Ishikawa (cell line): ENCODE results near the gene LDLRAP1.

ENCODE experiments used
- CEBPB ChIP-seq: IDR thresholded peaks from 2 replicates; pipeline ENCODE4 v1.6.1; 2012
- FOXM1 ChIP-seq: IDR thresholded peaks from 2 replicates; pipeline ENCODE4 v1.6.1; 2012; ENCODE audit warnings: low read depth, borderline replicate concordance
- RAD21 ChIP-seq: IDR thresholded peaks from 2 replicates; pipeline ENCODE4 v1.6.1; 2012; ENCODE audit warnings: low read depth
- TCF12 ChIP-seq: IDR thresholded peaks from 2 replicates; pipeline ENCODE4 v1.6.1; 2012; ENCODE audit warnings: low read depth
- TF ChIP-seq, protein P1 (sequence below): IDR thresholded peaks from 2 replicates; pipeline ENCODE4 v1.6.1; 2012; ENCODE audit warnings: low read depth, mild to moderate bottlenecking
- TF ChIP-seq, protein P2 (sequence below): IDR thresholded peaks from 2 replicates; pipeline ENCODE4 v1.6.1; 2012
- TF ChIP-seq, protein P3 (sequence below): IDR thresholded peaks from 2 replicates; pipeline ENCODE4 v1.6.1; 2012

DNA sequence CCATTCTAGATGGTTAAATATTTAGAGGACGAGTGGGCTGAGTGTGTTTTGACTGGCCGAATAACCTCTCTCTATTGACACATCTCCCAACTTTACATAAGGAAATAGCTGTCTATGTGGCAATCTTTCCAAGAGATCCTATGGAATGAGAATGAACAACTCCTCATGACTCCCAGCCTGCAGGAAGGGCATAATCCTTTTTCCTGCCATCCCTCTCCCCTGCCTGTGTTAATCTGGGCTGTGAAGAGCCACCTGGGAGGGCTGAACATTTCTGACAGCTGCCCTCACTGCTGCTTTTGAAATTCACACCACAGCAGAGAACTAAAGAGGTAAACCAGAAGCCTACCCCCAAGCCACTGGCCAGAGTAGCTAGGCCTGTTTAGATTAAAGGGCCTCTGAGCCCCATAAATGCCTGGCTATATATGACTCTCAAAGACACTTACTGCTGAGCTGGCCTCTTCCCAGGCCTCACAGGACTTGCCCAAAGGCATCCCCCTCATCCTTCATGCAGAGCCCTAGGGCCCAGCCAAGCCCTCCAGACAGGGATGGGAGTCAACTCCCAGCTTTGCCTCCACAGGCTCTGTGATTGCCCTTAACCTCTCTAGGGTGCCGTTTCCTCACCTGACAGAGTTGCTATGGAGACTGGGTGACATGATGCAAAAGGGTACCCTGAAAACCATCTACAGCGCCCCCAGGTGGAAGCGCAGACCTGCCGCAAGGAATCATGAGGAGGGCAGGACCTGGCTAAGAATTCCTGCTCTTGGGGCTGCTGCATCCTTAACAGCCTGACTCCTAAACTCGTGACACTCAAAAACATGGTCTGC is 42.0 kb upstream of the LDLRAP1 start:
- TF ChIP-seq, protein P1, sequence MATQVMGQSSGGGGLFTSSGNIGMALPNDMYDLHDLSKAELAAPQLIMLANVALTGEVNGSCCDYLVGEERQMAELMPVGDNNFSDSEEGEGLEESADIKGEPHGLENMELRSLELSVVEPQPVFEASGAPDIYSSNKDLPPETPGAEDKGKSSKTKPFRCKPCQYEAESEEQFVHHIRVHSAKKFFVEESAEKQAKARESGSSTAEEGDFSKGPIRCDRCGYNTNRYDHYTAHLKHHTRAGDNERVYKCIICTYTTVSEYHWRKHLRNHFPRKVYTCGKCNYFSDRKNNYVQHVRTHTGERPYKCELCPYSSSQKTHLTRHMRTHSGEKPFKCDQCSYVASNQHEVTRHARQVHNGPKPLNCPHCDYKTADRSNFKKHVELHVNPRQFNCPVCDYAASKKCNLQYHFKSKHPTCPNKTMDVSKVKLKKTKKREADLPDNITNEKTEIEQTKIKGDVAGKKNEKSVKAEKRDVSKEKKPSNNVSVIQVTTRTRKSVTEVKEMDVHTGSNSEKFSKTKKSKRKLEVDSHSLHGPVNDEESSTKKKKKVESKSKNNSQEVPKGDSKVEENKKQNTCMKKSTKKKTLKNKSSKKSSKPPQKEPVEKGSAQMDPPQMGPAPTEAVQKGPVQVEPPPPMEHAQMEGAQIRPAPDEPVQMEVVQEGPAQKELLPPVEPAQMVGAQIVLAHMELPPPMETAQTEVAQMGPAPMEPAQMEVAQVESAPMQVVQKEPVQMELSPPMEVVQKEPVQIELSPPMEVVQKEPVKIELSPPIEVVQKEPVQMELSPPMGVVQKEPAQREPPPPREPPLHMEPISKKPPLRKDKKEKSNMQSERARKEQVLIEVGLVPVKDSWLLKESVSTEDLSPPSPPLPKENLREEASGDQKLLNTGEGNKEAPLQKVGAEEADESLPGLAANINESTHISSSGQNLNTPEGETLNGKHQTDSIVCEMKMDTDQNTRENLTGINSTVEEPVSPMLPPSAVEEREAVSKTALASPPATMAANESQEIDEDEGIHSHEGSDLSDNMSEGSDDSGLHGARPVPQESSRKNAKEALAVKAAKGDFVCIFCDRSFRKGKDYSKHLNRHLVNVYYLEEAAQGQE = no peak
- TF ChIP-seq FOXM1 = no peak
- no peak for TF ChIP-seq RAD21
- no peak for TF ChIP-seq CEBPB
- TF ChIP-seq, protein P2, sequence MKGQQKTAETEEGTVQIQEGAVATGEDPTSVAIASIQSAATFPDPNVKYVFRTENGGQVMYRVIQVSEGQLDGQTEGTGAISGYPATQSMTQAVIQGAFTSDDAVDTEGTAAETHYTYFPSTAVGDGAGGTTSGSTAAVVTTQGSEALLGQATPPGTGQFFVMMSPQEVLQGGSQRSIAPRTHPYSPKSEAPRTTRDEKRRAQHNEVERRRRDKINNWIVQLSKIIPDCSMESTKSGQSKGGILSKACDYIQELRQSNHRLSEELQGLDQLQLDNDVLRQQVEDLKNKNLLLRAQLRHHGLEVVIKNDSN = no peak
- TF ChIP-seq, protein P3, sequence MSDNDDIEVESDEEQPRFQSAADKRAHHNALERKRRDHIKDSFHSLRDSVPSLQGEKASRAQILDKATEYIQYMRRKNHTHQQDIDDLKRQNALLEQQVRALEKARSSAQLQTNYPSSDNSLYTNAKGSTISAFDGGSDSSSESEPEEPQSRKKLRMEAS = no peak
- TF ChIP-seq TCF12 = no peak
